Astrocyte (in vitro differentiated cells and primary cell): ENCODE results near the gene PPP2R5B. TPM values are rescaled to one million over a fixed set of nuclear protein-coding genes. Genes with fewer than 3 reads are reported as not detected.

Experiments used
- DNase-seq: peaks from one replicate; pipeline ENCODE4 v3.0.0-alpha.2; 2010; ENCODE audit warnings: low read depth
- FAIRE-seq: peaks from 2 replicates; lab custom pipeline; 2011; peaks lifted over from hg19 to GRCh38; lab: Jason Lieb, UNC
- H2AFZ ChIP-seq: 2 replicates; pipeline ENCODE4 v1.6.0; 2012; ENCODE audit warnings: low read depth, low read length, inconsistent platforms
- H3K27ac ChIP-seq: 2 replicates; pipeline ENCODE4 v1.5.1; 2011; ENCODE audit warnings: low read depth, low read length, inconsistent platforms
- H3K27me3 ChIP-seq: 2 replicates; pipeline ENCODE4 v1.6.0; 2011; ENCODE audit warnings: low read length, inconsistent platforms; ENCODE audit not compliant: insufficient read depth
- H3K36me3 ChIP-seq: 2 replicates; pipeline ENCODE4 v1.5.1; 2011; ENCODE audit warnings: low read length, inconsistent platforms; ENCODE audit not compliant: insufficient read depth
- H3K4me1 ChIP-seq: 2 replicates; pipeline ENCODE4 v1.5.1; 2011; ENCODE audit warnings: low read length, inconsistent platforms; ENCODE audit not compliant: insufficient read depth
- H3K4me2 ChIP-seq: 2 replicates; pipeline ENCODE4 v1.6.0; 2012; ENCODE audit warnings: low read length, inconsistent platforms
- H3K4me3 ChIP-seq: 2 replicates; pipeline ENCODE4 v1.5.1; 2011; ENCODE audit warnings: low read depth, mild to moderate bottlenecking, low read length, inconsistent platforms; ENCODE audit not compliant: insufficient read depth
- H3K79me2 ChIP-seq: 2 replicates; pipeline ENCODE4 v1.6.0; 2012; ENCODE audit warnings: mild to moderate bottlenecking, low read length, inconsistent platforms; ENCODE audit not compliant: insufficient read depth
- H3K9ac ChIP-seq: 2 replicates; pipeline ENCODE4 v1.6.0; 2012; ENCODE audit warnings: mild to moderate bottlenecking, low read length, inconsistent platforms
- H3K9me3 ChIP-seq: 2 replicates; pipeline ENCODE4 v1.5.1; 2012; ENCODE audit warnings: low read depth, mild to moderate bottlenecking, low read length, inconsistent platforms; ENCODE audit not compliant: insufficient read depth
- H4K20me1 ChIP-seq: 2 replicates; pipeline ENCODE4 v1.6.0; 2012; ENCODE audit warnings: low read length, inconsistent platforms; ENCODE audit not compliant: insufficient read depth
- H3K27ac Mint-ChIP-seq: one replicate; pipeline ENCODE4 v1.8.0; 2021; ENCODE audit warnings: mild to moderate bottlenecking, mixed read lengths; ENCODE audit not compliant: unreplicated experiment
- H3K27me3 Mint-ChIP-seq: one replicate; pipeline ENCODE4 v1.8.0; 2021; ENCODE audit warnings: low read depth, mixed read lengths; ENCODE audit not compliant: unreplicated experiment
- H3K36me3 Mint-ChIP-seq: one replicate; pipeline ENCODE4 v1.8.0; 2021; ENCODE audit warnings: low read depth, mixed read lengths; ENCODE audit not compliant: unreplicated experiment
- H3K4me1 Mint-ChIP-seq: one replicate; pipeline ENCODE4 v1.8.0; 2021; ENCODE audit warnings: low read depth, mixed read lengths; ENCODE audit not compliant: unreplicated experiment
- H3K4me3 Mint-ChIP-seq: one replicate; pipeline ENCODE4 v1.8.0; 2021; ENCODE audit warnings: mild to moderate bottlenecking, moderate library complexity, mixed read lengths; ENCODE audit not compliant: unreplicated experiment
- H3K9me3 Mint-ChIP-seq: one replicate; pipeline ENCODE4 v1.8.0; 2021; ENCODE audit warnings: mild to moderate bottlenecking, mixed read lengths; ENCODE audit not compliant: unreplicated experiment
- CTCF ChIP-seq: IDR thresholded peaks from 2 replicates; pipeline ENCODE4 v1.5.1; 2011; ENCODE audit warnings: low read depth, mild to moderate bottlenecking, inconsistent platforms, low read length, moderate library complexity; ENCODE audit not compliant: insufficient read depth
- EZH2 ChIP-seq: IDR thresholded peaks from 2 replicates; pipeline ENCODE4 v1.6.1; 2012; ENCODE audit warnings: mild to moderate bottlenecking, low read length, inconsistent platforms; ENCODE audit not compliant: insufficient read depth
- total RNA-seq: library from RNA; stranded (reverse); gene quantifications from 2 replicates; pipeline ENCODE4 v1.2.1, GENCODE V29; 2021

The PPP2R5B gene
- total RNA-seq, 1 donor from 2014 or later = 24.1 TPM

DNA sequence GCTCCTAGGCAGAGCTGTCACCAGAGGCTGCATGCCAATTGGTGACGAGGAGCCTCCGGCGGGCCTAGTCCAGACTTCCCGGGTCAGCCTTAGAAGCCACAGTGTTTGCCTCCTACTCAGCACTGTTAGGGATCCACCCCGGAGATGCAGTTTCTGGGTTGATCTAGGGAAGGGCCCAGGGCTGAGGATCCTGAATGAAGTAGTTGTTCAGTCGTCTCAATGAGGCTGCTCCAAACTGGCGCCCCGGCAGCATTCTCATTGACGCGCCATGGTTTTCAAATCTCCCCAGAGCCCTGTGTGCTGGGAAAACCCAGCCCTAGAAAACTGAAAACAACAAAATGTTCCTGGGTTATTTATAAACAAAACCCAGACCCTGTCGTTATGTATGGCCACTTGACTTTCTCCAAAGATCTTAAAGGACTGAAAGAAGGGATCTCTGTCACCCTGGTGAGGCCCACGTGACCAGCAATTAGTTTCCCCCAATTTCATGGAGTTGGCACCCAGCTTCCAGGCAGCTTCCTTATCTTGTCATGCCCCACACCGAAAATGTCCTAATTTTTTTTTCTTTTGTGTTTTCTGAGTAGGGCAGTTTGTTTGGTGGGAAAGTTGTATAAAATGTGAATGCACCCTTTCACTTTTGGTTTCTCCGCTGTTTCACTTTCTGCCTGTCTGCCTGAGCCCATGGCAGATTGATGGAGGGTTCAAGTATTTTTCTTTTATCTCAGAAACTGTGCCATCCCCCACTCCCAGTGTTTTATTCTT is 44.1 kb upstream of the PPP2R5B start:
- Histone ChIP-seq H3K27ac (no peak overlapping the region), H3K36me3 (no peaks in the 10 kb centered on the region), H2AFZ (no peak overlapping the region), H3K4me3 (no peak overlapping the region), H4K20me1 (peaks cover 28% of the 10 kb centered on the region), H3K4me2 (no peak overlapping the region), H3K27me3 (no peaks in the 10 kb centered on the region), H3K4me1 (peaks cover 20% of the 10 kb centered on the region), H3K9ac (no peak overlapping the region), H3K79me2 (peaks cover 29% of the 10 kb centered on the region), H3K9me3 (no peaks in the 10 kb centered on the region)
- Mint-ChIP-seq H3K4me1 (peaks cover 10% of the 10 kb centered on the region), H3K9me3 (no peaks in the 10 kb centered on the region), H3K27ac (no peak overlapping the region), H3K36me3 (peaks cover 12% of the 10 kb centered on the region), H3K27me3 (peaks cover 5% of the 10 kb centered on the region), H3K4me3 (peak overlapping the region; percentile 34)
- no peak for FAIRE-seq
- no peak for DNase-seq
- TF ChIP-seq EZH2 (no peak), CTCF (no peak)

GRCh38 chr11:64881476-64881875 is 43.0 kb upstream of the PPP2R5B start:
- Mint-ChIP-seq H3K4me1 (peaks cover 8% of the 10 kb centered on the region), H3K36me3 (peaks cover 5% of the 10 kb centered on the region), H3K9me3 (no peaks in the 10 kb centered on the region), H3K27me3 (peaks cover 5% of the 10 kb centered on the region), H3K27ac (no peak overlapping the region), H3K4me3 (no peak overlapping the region)
- no peak overlapping the region for H3K9ac ChIP-seq
- no peaks in the 10 kb centered on the region for H3K36me3 ChIP-seq
- no peak overlapping the region for H3K4me2 ChIP-seq
- no peak for FAIRE-seq
- no peak overlapping the region for H3K27ac ChIP-seq
- no peak for DNase-seq
- no peak overlapping the region for H3K4me3 ChIP-seq
- H3K4me1 ChIP-seq = peaks cover 9% of the 10 kb centered on the region
- peaks cover 17% of the 10 kb centered on the region for H4K20me1 ChIP-seq
- no peak for TF ChIP-seq CTCF
- no peak for TF ChIP-seq EZH2
- H3K9me3 ChIP-seq = no peaks in the 10 kb centered on the region
- H3K79me2 ChIP-seq = peaks cover 18% of the 10 kb centered on the region
- H3K27me3 ChIP-seq = no peaks in the 10 kb centered on the region
- H2AFZ ChIP-seq = no peak overlapping the region

DNA sequence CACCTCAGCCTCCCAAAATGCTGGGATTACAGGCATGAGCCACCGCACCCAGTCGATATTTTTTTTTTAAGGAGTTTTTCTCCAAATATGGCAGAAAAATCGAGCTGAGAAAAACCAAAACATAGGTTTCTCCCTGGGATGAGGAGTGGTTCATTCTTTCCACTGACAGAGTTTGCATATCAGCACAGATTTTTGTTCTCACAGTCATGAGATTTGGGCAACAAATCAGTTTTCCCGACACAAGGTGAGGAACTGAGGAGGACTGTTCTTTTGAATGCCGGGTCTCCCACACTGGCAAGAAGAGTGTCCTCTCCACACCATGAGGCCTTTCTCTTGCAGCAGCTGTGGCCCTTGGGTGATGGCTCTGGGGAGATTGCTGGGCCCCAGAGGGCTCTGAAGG is 42.2 kb upstream of the PPP2R5B start:
- H3K36me3 ChIP-seq = no peaks in the 10 kb centered on the region
- no peak overlapping the region for H3K27ac ChIP-seq
- H3K27me3 ChIP-seq = no peaks in the 10 kb centered on the region
- Mint-ChIP-seq H3K36me3 (no peaks in the 10 kb centered on the region), H3K4me1 (peaks cover 8% of the 10 kb centered on the region), H3K9me3 (no peaks in the 10 kb centered on the region), H3K27me3 (peaks cover 5% of the 10 kb centered on the region), H3K27ac (no peak overlapping the region), H3K4me3 (no peak overlapping the region)
- H3K79me2 ChIP-seq = peaks cover 11% of the 10 kb centered on the region
- peaks cover 5% of the 10 kb centered on the region for H3K4me1 ChIP-seq
- H3K9me3 ChIP-seq = no peaks in the 10 kb centered on the region
- H3K4me3 ChIP-seq = no peak overlapping the region
- H4K20me1 ChIP-seq = peaks cover 10% of the 10 kb centered on the region
- no peak for TF ChIP-seq CTCF
- no peak for TF ChIP-seq EZH2
- no peak overlapping the region for H3K9ac ChIP-seq
- H2AFZ ChIP-seq = no peak overlapping the region
- no peak for DNase-seq
- no peak overlapping the region for H3K4me2 ChIP-seq
- FAIRE-seq = no peak
